Measurements from ENCODE around the gene CDC5L.

GRCh38 chr6:44481056-44481455, 93.5 kb downstream of the CDC5L start:
- TF ChIP-seq CTCF (IDR thresholded peaks at IDR 0.05): no peak
- no peak for TF ChIP-seq ZFX (IDR thresholded peaks at IDR 0.05; ENCODE audit: borderline replicate concordance)
